Stimulated activated CD8-positive, alpha-beta memory T cell treated with anti-CD3 and anti-CD28 coated beads, Interleukin-12 subunit alpha, Interleukin-12 subunit beta, amount 100 ng/mL, for 24 hours (primary cell): Measurements from ENCODE around the gene DMGDH.

ENCODE experiments used
- DNase-seq: peaks from one replicate; pipeline ENCODE4 v3.0.0-alpha.2; 2020; ENCODE audit errors: extremely low read depth

The DMGDH gene

GRCh38 chr5:78974011-78974410 is 95.5 kb downstream of the DMGDH start:
- no peak for DNase-seq

- DNase-seq: no peak
Observed at GRCh38 chr5:78972654-78973428, 96.6 kb downstream of the DMGDH start.

- no peak for DNase-seq
Observed at GRCh38 chr5:78971998-78972397, 97.5 kb downstream of the DMGDH start.

GRCh38 chr5:78968781-78969180 is 100.7 kb downstream of the DMGDH start:
- no peak for DNase-seq

GRCh38 chr5:78964889-78965288 is 104.6 kb downstream of the DMGDH start:
- DNase-seq: no peak

- no peak for DNase-seq
Observed at GRCh38 chr5:78961743-78962142, 107.7 kb downstream of the DMGDH start.

- no peak for DNase-seq
Observed at GRCh38 chr5:78959767-78960166, 109.7 kb downstream of the DMGDH start.

- DNase-seq: no peak
Observed at GRCh38 chr5:78958672-78959445, 110.6 kb downstream of the DMGDH start.

GRCh38 chr5:78956901-78957300 is 112.6 kb downstream of the DMGDH start:
- no peak for DNase-seq

GRCh38 chr5:78953092-78953800 is 116.2 kb downstream of the DMGDH start:
- no peak for DNase-seq
